ENCODE results near the gene TRAF4.

DNA sequence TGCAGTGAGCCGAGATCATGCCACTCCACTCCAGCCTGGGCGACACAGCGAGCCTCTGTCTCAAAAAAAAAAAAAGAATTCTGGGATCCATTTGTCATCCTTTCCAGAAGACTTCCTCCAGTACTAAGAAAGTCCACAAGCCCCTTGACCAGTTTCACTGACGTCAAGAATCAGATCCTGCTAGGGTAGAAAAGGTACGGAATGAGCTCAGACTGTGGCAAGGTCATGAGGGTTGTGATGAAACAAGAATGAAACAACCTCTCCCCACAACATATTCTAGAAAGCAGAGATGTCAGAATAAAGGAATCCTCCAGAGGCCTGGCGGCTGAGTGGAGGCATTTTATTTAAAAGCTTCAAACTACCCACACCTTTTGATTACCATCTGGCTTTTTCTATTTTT lies 29.9 kb downstream of the TRAF4 start:
- TF ChIP-seq MAX (CRISPR knock-in tag; IDR thresholded peaks at IDR 0.05) (no peak), SMAD3 (CRISPR knock-in tag; IDR thresholded peaks at IDR 0.05; ENCODE audit: borderline replicate concordance) (no peak)

All from WTC11 (cell line).